ENCODE data around the gene ENPP5. TPM values are rescaled to one million over a fixed set of nuclear protein-coding genes. Genes with fewer than 3 reads are reported as not detected.

The ENPP5 gene
- total RNA-seq, 1 experiment from 2014 or later, result not detected

GRCh38 chr6:46175976-46176375 lies 5.2 kb upstream of the ENPP5 start:
- intact Hi-C loops (cut with micrococcal nuclease; ENCODE audit: unreplicated experiment) (no loop called here), in situ Hi-C loops (cut with HindIII; ENCODE audit: low pct_unique_long_range_greater_than_20kb, low sequenced_read_pairs) (no loop called here)
- no peak for ATAC-seq
- DNase-seq (ENCODE audit: low read depth, low spot score), result no peak
- BruUV-seq (replicated peaks), result no TSS peak
- Histone ChIP-seq H3K4me1 (ENCODE audit: control insufficient read depth, insufficient read depth, low read length) (no peaks in the 10 kb centered on the region), H3K9me3 (ENCODE audit: control insufficient read depth, insufficient read depth, low read depth, low read length) (no peaks in the 10 kb centered on the region), H3K36me3 (ENCODE audit: control insufficient read depth, insufficient read depth, low read length) (no peaks in the 10 kb centered on the region), H3K27ac (ENCODE audit: low read length) (no peak overlapping the region), H3K4me3 (ENCODE audit: low read depth in 2 of 2, low read length in 2 of 2) (no peak overlapping the region), H3K27me3 (ENCODE audit: control insufficient read depth, insufficient read depth, low read length) (peaks cover 6% of the 10 kb centered on the region)
- no peak for TF ChIP-seq TCF7L2 (IDR thresholded peaks at IDR 0.05; ENCODE audit: low read depth, low read length)
- TF ChIP-seq, protein P1, sequence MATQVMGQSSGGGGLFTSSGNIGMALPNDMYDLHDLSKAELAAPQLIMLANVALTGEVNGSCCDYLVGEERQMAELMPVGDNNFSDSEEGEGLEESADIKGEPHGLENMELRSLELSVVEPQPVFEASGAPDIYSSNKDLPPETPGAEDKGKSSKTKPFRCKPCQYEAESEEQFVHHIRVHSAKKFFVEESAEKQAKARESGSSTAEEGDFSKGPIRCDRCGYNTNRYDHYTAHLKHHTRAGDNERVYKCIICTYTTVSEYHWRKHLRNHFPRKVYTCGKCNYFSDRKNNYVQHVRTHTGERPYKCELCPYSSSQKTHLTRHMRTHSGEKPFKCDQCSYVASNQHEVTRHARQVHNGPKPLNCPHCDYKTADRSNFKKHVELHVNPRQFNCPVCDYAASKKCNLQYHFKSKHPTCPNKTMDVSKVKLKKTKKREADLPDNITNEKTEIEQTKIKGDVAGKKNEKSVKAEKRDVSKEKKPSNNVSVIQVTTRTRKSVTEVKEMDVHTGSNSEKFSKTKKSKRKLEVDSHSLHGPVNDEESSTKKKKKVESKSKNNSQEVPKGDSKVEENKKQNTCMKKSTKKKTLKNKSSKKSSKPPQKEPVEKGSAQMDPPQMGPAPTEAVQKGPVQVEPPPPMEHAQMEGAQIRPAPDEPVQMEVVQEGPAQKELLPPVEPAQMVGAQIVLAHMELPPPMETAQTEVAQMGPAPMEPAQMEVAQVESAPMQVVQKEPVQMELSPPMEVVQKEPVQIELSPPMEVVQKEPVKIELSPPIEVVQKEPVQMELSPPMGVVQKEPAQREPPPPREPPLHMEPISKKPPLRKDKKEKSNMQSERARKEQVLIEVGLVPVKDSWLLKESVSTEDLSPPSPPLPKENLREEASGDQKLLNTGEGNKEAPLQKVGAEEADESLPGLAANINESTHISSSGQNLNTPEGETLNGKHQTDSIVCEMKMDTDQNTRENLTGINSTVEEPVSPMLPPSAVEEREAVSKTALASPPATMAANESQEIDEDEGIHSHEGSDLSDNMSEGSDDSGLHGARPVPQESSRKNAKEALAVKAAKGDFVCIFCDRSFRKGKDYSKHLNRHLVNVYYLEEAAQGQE (IDR thresholded peaks at IDR 0.05; ENCODE audit: insufficient read depth in 1 of 2, low read depth in 2 of 2, low read length in 1 of 2), result no peak
- TF ChIP-seq POLR2AphosphoS5 (IDR thresholded peaks at IDR 0.05; ENCODE audit: low read depth, low read length), result no peak
- TF ChIP-seq CTCF (IDR thresholded peaks at IDR 0.05), result no peak
- TF ChIP-seq SIN3A (IDR thresholded peaks at IDR 0.05; ENCODE audit: borderline replicate concordance, insufficient read depth, low read depth, low read length), result no peak
- POLR2A ChIA-PET, result no interaction called here
- CTCF ChIA-PET, result no interaction called here

DNA sequence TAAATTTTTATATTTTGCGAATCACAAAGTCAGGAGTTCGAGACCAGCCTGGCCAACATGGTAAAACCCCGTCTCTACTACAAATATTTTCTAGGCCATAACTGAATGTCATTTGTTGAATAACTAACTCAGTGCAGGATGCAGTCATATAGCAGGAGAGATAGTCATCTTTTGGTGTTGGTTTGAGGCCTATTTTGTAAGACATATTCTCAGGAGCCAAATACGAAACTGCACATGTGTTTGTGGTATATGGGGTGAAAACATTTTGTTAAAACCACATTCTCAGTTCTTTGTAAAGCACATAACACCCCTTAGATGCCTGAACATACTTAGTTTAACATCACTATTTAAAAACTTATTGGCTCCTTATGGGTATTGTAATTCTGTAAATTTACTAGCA lies 4.7 kb upstream of the ENPP5 start:
- no peak overlapping the region for H3K27ac ChIP-seq (ENCODE audit: low read length)
- ChIA-PET CTCF (no interaction called here), POLR2A (interaction anchor here (0.6 kb wide), 1 partner anchor 21 kb away, joined by 3 read pairs; no protein-coding TSS in a partner anchor)
- intact Hi-C loops (cut with micrococcal nuclease; ENCODE audit: unreplicated experiment) (no loop called here), in situ Hi-C loops (cut with HindIII; ENCODE audit: low pct_unique_long_range_greater_than_20kb, low sequenced_read_pairs) (no loop called here)
- no peak overlapping the region for H3K4me3 ChIP-seq (ENCODE audit: low read depth in 2 of 2, low read length in 2 of 2)
- H3K9me3 ChIP-seq (ENCODE audit: control insufficient read depth, insufficient read depth, low read depth, low read length), result no peaks in the 10 kb centered on the region
- no peaks in the 10 kb centered on the region; the same call in 1 of the 2 replicates for H3K4me1 ChIP-seq (ENCODE audit: control insufficient read depth, insufficient read depth, low read length)
- H3K27me3 ChIP-seq (ENCODE audit: control insufficient read depth, insufficient read depth, low read length), result peaks cover 6% of the 10 kb centered on the region
- no peaks in the 10 kb centered on the region; the same call in 1 of the 2 replicates for H3K36me3 ChIP-seq (ENCODE audit: control insufficient read depth, insufficient read depth, low read length)
- TF ChIP-seq SIN3A (IDR thresholded peaks at IDR 0.05; ENCODE audit: borderline replicate concordance, insufficient read depth, low read depth, low read length) (no peak), POLR2AphosphoS5 (IDR thresholded peaks at IDR 0.05; ENCODE audit: low read depth, low read length) (no peak), TCF7L2 (IDR thresholded peaks at IDR 0.05; ENCODE audit: low read depth, low read length) (no peak), CTCF (IDR thresholded peaks at IDR 0.05) (no peak)
- TF ChIP-seq, protein P1 (IDR thresholded peaks at IDR 0.05; ENCODE audit: insufficient read depth in 1 of 2, low read depth in 2 of 2, low read length in 1 of 2), result no peak
- DNase-seq (ENCODE audit: low read depth, low spot score) (no peak), ATAC-seq (no peak)
- no TSS peak for BruUV-seq (replicated peaks)
